ENCODE results near the gene CNDP1.

Gene CNDP1

DNA sequence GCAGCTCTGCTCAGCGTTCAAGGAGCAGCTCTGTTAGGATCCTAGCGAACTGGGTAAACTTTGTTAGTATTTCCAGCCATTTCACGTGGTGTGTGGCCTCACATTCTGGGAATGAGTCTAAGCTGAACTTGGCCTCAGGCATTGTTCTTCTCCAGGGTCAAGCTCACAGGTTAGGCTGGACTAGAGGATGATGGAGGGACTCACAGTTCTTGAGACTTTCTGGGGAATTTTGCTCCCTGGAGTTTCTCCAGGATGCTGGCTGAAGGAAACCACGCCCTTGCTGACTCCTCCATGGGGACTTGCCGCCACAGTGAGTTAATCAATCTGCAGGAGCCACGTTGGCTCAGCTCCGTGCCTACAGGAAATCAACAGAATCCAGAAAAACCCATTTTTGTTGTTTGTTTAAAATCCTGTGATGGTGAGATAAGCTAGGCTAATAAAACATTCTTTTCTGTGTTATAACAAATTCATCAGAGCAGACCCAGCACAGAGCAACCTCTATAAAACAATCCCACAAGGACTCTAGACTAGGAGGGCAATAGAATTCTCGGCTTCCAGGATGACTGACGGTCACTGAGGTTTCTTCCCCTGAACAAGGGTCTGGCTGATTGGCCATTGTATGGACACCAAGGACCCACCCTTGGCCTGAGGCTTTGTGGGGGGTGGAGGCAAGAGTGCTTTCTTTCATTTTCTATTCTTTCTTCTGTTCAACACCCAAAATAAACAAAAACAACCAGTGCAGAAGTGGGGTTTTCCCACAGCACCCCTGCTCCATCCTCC, 12.6 kb downstream of the CNDP1 start:
- Histone ChIP-seq H3K9me3 (ENCODE audit: severe bottlenecking) (peaks cover 5% of the 10 kb centered on the region), H3K36me3 (ENCODE audit: low read depth) (no peaks in the 10 kb centered on the region), H3K27me3 (ENCODE audit: insufficient read depth, poor library complexity, severe bottlenecking) (no peaks in the 10 kb centered on the region), H3K4me1 (ENCODE audit: insufficient read depth, poor library complexity, severe bottlenecking) (peaks cover 13% of the 10 kb centered on the region), H3K27ac (ENCODE audit: poor library complexity, severe bottlenecking) (no peak overlapping the region), H3K4me3 (ENCODE audit: severe bottlenecking) (no peak overlapping the region)
- ATAC-seq (ENCODE audit: low read depth) (0 out of 3 replicates have a peak, but pooled peaks have one; percentile 13), DNase-seq (ENCODE audit: low spot score) (no peak)
- TF ChIP-seq, protein P1, sequence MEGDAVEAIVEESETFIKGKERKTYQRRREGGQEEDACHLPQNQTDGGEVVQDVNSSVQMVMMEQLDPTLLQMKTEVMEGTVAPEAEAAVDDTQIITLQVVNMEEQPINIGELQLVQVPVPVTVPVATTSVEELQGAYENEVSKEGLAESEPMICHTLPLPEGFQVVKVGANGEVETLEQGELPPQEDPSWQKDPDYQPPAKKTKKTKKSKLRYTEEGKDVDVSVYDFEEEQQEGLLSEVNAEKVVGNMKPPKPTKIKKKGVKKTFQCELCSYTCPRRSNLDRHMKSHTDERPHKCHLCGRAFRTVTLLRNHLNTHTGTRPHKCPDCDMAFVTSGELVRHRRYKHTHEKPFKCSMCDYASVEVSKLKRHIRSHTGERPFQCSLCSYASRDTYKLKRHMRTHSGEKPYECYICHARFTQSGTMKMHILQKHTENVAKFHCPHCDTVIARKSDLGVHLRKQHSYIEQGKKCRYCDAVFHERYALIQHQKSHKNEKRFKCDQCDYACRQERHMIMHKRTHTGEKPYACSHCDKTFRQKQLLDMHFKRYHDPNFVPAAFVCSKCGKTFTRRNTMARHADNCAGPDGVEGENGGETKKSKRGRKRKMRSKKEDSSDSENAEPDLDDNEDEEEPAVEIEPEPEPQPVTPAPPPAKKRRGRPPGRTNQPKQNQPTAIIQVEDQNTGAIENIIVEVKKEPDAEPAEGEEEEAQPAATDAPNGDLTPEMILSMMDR (IDR thresholded peaks at IDR 0.05; ENCODE audit: poor library complexity, severe bottlenecking) = no peak

- Histone ChIP-seq H3K27me3 (ENCODE audit: insufficient read depth, poor library complexity, severe bottlenecking) (no peaks in the 10 kb centered on the region), H3K4me1 (ENCODE audit: insufficient read depth, poor library complexity, severe bottlenecking) (peaks cover 4% of the 10 kb centered on the region), H3K9me3 (ENCODE audit: severe bottlenecking) (peaks cover 5% of the 10 kb centered on the region), H3K4me3 (ENCODE audit: severe bottlenecking) (no peak overlapping the region), H3K36me3 (ENCODE audit: low read depth) (no peaks in the 10 kb centered on the region), H3K27ac (ENCODE audit: poor library complexity, severe bottlenecking) (no peak overlapping the region)
- ATAC-seq (ENCODE audit: low read depth) (no peak), DNase-seq (ENCODE audit: low spot score) (no peak)
- TF ChIP-seq, protein P1 (IDR thresholded peaks at IDR 0.05; ENCODE audit: poor library complexity, severe bottlenecking) = no peak
Measured at GRCh38 chr18:74547860-74548259, 13.6 kb downstream of the CNDP1 start.

DNA sequence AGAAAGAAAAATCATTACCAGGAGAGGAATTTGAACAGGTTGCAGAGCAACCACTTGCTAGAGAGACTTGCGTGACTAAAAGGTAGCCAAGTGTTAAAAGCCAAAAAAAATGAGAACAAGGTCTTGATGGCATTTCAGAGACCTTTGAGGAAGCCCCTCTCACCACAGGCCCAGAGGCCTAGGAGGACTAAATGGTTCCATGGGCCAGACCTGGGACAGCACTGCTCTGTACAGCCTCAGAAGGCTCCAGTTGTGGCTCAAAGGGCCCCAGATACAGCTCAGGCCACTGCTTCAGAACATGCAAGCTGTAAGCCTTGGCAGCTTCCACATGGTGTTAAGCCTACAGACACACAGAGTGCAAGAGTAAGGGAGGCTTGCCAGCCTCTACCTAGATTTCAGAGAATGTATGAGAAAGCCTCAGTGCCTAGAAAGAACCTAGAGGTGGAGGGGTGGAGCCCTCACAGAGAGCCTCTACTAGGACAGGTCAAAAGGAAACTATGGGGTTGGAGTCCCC, 15.3 kb downstream of the CNDP1 start:
- Histone ChIP-seq H3K27me3 (ENCODE audit: insufficient read depth, poor library complexity, severe bottlenecking) (peaks cover 3% of the 10 kb centered on the region), H3K4me1 (ENCODE audit: insufficient read depth, poor library complexity, severe bottlenecking) (peaks cover 3% of the 10 kb centered on the region), H3K4me3 (ENCODE audit: severe bottlenecking) (no peak overlapping the region), H3K36me3 (ENCODE audit: low read depth) (no peaks in the 10 kb centered on the region), H3K27ac (ENCODE audit: poor library complexity, severe bottlenecking) (no peak overlapping the region), H3K9me3 (ENCODE audit: severe bottlenecking) (peaks cover 5% of the 10 kb centered on the region)
- DNase-seq (ENCODE audit: low spot score) = no peak
- no peak for ATAC-seq (ENCODE audit: low read depth)
- TF ChIP-seq, protein P1 (IDR thresholded peaks at IDR 0.05; ENCODE audit: poor library complexity, severe bottlenecking) = no peak

GRCh38 chr18:74550886-74551285, 16.6 kb downstream of the CNDP1 start:
- TF ChIP-seq, protein P1 (IDR thresholded peaks at IDR 0.05; ENCODE audit: poor library complexity, severe bottlenecking) = no peak
- DNase-seq (ENCODE audit: low spot score) = no peak
- peaks cover 3% of the 10 kb centered on the region for H3K27me3 ChIP-seq (ENCODE audit: insufficient read depth, poor library complexity, severe bottlenecking)
- H3K9me3 ChIP-seq (ENCODE audit: severe bottlenecking) = peaks cover 5% of the 10 kb centered on the region
- no peaks in the 10 kb centered on the region for H3K36me3 ChIP-seq (ENCODE audit: low read depth)
- peaks cover 3% of the 10 kb centered on the region for H3K4me1 ChIP-seq (ENCODE audit: insufficient read depth, poor library complexity, severe bottlenecking)
- no peak overlapping the region for H3K27ac ChIP-seq (ENCODE audit: poor library complexity, severe bottlenecking)
- H3K4me3 ChIP-seq (ENCODE audit: severe bottlenecking) = no peak overlapping the region
- no peak for ATAC-seq (ENCODE audit: low read depth)

DNA sequence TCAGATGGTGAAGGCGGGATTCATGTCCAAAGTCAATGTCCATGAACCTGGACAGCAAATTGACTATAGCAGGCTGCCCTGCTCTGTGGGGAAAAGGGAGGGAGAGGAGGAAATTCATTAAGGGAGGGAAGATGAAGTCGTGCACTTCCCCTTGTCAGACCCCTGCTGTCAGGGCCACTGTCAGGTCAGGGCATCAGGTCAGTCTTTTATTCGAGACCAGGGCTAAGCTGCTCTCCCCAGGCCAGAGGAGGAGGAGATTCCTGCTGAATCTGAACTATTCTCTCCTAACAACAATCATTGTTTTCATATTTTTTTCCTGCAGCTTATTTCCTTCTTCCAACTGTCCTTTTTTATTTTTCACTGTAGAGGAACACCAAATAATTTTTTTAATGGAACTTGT, 17.2 kb downstream of the CNDP1 start:
- no peak for ATAC-seq (ENCODE audit: low read depth)
- Histone ChIP-seq H3K27me3 (ENCODE audit: insufficient read depth, poor library complexity, severe bottlenecking) (peaks cover 3% of the 10 kb centered on the region), H3K27ac (ENCODE audit: poor library complexity, severe bottlenecking) (no peak overlapping the region), H3K9me3 (ENCODE audit: severe bottlenecking) (peaks cover 5% of the 10 kb centered on the region), H3K36me3 (ENCODE audit: low read depth) (no peaks in the 10 kb centered on the region), H3K4me3 (ENCODE audit: severe bottlenecking) (no peak overlapping the region), H3K4me1 (ENCODE audit: insufficient read depth, poor library complexity, severe bottlenecking) (peaks cover 3% of the 10 kb centered on the region)
- TF ChIP-seq, protein P1 (IDR thresholded peaks at IDR 0.05; ENCODE audit: poor library complexity, severe bottlenecking) = no peak
- no peak for DNase-seq (ENCODE audit: low spot score)
